GM12864 (cell line): ENCODE data around the gene FOXA2.

Experiments
- DNase-seq: peaks from one replicate; pipeline ENCODE4 v3.0.0-alpha.2; 2011; ENCODE audit warnings: low read depth
- H3K4me3 ChIP-seq: 2 replicates; pipeline ENCODE4 v1.5.1; 2011; ENCODE audit warnings: mild to moderate bottlenecking, low read depth, low read length, control low read depth
- TF ChIP-seq, protein P1 (sequence below): IDR thresholded peaks from 2 replicates; pipeline ENCODE4 v1.5.1; 2011; ENCODE audit warnings: low read depth, mild to moderate bottlenecking, moderate library complexity, low read length, control low read depth, inconsistent platforms; ENCODE audit errors: missing control alignments

The FOXA2 gene

DNA sequence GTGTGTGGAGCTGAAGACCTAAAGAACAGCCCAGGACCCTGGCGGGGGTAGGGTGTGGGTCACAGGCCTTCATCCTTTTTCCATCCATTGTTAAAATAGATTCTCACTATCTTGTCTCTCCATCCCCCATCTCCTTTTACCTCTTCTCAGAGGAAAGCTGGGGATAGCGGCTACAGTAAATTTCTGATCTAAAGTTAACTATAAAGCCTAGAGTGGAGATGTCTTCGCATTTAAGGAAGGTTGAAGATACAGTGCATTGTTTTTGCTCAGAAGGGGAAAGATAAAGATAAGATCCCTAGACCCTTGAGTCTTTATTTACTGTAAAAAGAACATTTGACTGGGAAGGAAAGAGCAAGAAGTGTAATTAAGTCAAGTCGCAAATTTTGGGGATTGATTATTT, 8.6 kb downstream of the FOXA2 start:
- TF ChIP-seq, protein P1, sequence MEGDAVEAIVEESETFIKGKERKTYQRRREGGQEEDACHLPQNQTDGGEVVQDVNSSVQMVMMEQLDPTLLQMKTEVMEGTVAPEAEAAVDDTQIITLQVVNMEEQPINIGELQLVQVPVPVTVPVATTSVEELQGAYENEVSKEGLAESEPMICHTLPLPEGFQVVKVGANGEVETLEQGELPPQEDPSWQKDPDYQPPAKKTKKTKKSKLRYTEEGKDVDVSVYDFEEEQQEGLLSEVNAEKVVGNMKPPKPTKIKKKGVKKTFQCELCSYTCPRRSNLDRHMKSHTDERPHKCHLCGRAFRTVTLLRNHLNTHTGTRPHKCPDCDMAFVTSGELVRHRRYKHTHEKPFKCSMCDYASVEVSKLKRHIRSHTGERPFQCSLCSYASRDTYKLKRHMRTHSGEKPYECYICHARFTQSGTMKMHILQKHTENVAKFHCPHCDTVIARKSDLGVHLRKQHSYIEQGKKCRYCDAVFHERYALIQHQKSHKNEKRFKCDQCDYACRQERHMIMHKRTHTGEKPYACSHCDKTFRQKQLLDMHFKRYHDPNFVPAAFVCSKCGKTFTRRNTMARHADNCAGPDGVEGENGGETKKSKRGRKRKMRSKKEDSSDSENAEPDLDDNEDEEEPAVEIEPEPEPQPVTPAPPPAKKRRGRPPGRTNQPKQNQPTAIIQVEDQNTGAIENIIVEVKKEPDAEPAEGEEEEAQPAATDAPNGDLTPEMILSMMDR = no peak
- no peak overlapping the region for H3K4me3 ChIP-seq

DNA sequence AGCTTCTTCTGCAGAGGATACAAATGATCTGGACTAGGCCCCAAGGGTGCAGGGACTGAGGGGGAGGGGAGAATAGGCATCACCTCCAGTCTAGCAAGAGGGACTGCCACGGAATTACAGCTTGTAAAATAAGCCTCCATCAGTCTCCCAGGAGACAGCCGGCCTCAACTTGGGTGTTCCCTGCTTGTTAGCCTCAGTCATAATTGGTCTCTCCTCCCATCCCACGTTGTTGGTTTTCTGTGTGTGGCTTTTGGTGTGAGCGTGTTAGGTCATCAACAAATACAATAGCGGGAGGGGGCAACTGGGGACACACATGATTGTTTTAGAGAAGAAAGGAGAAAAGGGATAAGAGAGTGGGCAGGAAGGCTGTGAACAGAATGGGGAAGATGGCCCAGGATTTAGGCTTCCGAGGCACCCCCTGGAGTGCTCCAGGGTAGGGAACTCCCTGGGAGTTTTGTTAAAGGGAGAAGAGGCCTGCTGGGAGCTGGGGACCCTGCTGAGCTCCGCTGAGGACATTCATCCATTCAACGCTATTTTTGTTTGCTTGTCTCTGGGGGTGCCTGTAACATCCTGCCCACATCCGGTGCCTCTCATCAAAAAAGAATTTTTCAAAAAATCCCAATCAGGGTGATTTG, 9.2 kb downstream of the FOXA2 start:
- TF ChIP-seq, protein P1 = no peak
- DNase-seq = no peak
- no peak overlapping the region for H3K4me3 ChIP-seq

More for the DNA sequence above, 8.6 kb downstream of the FOXA2 start:
- DNase-seq = no peak

DNA sequence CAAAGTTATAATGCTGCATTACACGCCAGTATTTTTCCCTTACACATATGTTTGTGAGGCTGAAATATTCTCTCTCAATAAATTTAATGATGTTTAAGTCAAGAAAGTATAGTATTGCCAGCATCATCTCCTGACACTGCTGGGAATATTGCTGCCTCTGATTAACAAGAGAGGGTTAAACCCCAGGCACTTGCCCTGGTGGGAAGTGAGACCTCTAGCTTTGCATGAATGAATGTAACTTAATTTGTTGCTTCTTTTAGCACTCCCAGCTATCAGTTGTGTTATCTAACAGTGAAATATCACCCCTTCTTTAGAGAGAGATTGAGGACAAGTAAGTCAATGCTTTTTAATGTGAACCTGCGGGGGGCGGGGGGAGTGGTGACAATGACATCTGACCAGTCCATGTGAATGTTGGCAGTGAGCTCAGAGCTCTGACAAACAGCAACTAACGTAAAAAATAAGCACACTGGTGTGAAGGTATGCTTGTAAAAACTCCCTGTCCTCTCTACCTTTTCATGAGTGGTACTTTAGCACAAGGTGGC, 9.8 kb downstream of the FOXA2 start:
- TF ChIP-seq, protein P1 = no peak
- H3K4me3 ChIP-seq = no peak overlapping the region
- DNase-seq = no peak

DNA sequence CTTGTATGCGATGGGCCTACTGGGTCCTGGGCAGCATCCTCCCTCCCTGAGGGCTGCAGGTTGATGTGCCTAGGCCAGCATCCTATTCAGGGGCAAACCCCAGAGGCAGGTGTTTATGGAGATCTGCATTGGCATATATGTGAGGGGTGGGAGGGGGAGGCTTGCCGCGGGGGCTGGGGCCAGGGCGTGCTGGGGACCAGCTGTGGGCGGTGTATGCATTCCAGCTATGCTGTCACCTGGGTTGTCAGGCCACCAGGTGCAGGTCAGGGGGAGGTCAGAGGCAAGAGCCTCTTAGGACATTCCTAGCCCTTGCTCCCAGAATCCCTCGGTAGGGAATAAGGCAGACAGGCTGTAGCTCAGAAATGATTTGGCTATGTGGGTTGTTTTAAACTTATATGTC, 11.9 kb downstream of the FOXA2 start:
- no peak overlapping the region for H3K4me3 ChIP-seq
- TF ChIP-seq, protein P1 = no peak
- DNase-seq = no peak

DNA sequence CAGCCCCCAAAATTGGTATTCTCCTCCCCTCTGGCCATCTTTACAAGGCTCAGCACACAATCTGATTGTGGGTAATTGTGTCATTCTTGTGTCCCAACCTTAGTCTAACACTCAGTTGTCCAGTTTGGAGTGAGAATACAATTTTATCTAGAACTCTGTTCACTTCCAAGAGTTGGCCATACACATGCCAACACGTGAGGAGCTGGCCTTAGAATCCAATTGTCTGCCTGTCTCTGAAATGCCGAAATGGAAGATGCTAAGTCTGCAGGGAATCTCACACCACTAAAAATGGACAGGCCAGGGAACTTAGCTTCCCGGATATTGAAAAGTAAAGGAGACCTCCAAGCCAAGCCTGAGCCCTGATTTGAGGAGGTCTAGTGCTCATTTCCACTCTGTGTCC, 12.3 kb downstream of the FOXA2 start:
- no peak overlapping the region for H3K4me3 ChIP-seq
- DNase-seq = no peak
- TF ChIP-seq, protein P1 = no peak

DNA sequence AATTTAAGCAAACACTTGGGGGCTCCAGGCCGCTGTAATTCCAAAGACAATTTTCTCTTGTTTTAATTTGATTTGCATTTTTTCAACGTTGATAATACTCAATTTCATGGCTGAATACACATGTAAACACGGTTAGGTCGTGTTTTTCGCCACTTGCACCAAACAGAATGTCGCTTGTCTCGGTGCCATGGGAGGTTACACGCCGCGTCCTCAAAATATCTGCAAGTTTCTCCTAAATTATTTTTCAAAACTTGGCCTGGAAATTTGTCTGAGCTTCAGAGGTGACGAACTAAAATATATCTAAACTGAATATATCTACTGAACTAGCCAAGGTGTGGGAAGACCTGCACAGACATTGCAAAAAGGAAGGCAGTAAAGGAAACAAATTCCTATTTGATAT, 15.0 kb downstream of the FOXA2 start:
- DNase-seq = no peak
- TF ChIP-seq, protein P1 = no peak
- H3K4me3 ChIP-seq = no peak overlapping the region

DNA sequence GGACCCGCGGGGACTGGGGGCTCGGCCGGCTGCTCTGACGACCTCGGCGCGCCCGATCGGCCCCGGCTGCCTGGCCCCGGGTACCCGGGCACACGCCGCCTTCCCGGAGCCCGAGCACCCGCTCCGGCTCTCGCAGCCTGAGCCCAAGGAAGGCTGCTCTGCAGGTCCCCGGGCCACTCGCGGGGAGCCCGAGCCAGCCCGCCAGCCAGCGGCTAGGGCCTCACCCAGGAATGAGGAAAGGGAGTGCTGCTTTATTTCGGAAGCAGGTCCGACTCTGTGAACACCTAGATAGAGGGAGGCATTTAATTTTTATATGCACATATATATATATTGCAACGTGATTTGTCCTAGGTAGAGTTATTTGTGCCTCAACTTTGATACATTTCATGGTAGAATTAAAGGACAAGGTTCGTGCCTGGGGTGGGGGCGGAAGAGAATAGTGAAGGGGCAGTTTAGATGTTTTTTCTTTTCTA, 15.5 kb downstream of the FOXA2 start:
- DNase-seq = no peak
- H3K4me3 ChIP-seq = no peak overlapping the region
- TF ChIP-seq, protein P1 = no peak
